Fibroblast of peridontal ligament (primary cell): ENCODE measurements around the gene TXNL4A.

Source experiments
- DNase-seq: peaks from one replicate; pipeline ENCODE4 v3.0.0-alpha.2; 2010; ENCODE audit errors: extremely low read depth

Gene TXNL4A

GRCh38 chr18:79935098-79935480, 53.3 kb downstream of the TXNL4A start:
- no peak for DNase-seq

- DNase-seq = no peak
These were observed 53.9 kb downstream of the TXNL4A start for GRCh38 chr18:79934311-79935097.

GRCh38 chr18:79933765-79934164, 54.6 kb downstream of the TXNL4A start:
- no peak for DNase-seq

GRCh38 chr18:79932907-79933306, 55.5 kb downstream of the TXNL4A start:
- no peak for DNase-seq

- DNase-seq = no peak
These were observed 56.9 kb downstream of the TXNL4A start for GRCh38 chr18:79931475-79931874.

GRCh38 chr18:79930020-79930642, 58.2 kb downstream of the TXNL4A start:
- DNase-seq = no peak

GRCh38 chr18:79928563-79928960, 59.8 kb downstream of the TXNL4A start:
- no peak for DNase-seq

- no peak for DNase-seq
These were observed 60.5 kb downstream of the TXNL4A start for GRCh38 chr18:79927607-79928562.

DNA sequence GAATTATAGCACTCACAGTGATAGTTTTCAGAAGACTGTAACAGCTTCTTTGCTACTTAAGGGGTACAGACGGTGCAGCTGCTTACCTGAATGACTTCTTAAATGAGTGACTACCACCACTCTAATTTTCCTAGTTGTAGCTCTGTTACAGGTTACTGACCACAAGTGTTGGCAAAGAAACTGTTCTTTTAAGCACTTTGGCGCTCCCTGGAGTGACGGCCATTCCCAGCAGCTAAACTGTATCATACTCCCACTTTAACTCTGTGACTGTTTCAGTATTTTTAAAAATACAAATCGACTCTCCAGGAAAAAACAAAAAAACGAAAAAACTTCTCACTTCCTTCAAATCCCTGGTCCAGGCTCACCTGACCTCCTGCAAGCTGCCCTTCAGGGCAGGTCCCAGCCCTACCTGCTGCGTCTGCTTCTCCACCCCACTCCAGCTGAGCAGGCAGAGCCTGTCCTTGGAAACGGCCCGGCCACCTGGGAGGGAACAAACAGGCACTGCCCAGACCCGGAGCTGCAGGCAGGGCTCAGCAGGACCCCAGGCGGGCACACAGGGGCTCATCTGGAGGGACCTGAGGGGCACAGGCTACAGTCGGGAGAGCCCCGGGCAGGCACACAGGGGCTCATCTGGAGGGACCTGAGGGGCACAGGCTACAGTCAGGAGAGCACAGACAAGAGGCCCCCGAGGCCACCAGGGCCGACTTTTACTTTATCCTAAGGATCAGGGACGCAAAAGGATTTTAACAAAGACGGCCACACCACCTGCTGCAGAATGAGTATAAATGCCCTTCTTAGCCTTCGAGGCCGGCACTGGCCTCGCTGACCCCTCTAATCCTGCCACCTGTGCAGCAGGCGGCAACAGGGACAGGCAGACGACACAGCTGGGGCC, 61.4 kb downstream of the TXNL4A start:
- DNase-seq = no peak

DNA sequence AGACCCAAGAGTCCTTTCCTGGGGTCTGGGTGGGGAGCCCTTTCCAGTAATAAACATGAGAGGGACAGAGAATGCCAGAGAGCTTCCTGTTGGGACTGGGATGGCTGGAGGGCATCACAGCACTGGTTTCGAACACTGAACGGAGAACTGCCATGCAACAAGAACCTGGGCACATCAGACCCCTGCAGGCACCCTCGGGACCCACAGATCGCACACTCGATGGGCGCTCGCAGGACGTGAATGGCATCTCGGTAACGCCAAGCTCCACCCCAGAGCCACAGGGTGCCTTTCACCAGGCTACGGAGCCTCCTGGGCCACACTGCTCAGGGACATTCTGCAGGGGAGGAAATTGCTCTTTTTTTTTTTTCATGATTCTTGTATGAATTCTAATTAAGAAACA, 62.1 kb downstream of the TXNL4A start:
- no peak for DNase-seq

GRCh38 chr18:79924814-79925731, 63.3 kb downstream of the TXNL4A start:
- no peak for DNase-seq

- DNase-seq = no peak
These were observed 64.3 kb downstream of the TXNL4A start for GRCh38 chr18:79923896-79924585.

GRCh38 chr18:79922971-79923411, 65.4 kb downstream of the TXNL4A start:
- DNase-seq = no peak

GRCh38 chr18:79921984-79922965, 66.1 kb downstream of the TXNL4A start:
- no peak for DNase-seq
